Naive B cell (primary cell): ENCODE results near the gene RSAD1. TPM values are rescaled to one million over a fixed set of nuclear protein-coding genes. Genes with fewer than 3 reads are reported as not detected.

Source experiments
- ATAC-seq, 2 donors: fragments of 150-1000 bp; cut with Tn5 transposase; 2 replicates each; pipeline ENCODE4 v1.10.0; 2021; ENCODE audit warnings: low read depth in 2 of 2, mild to moderate bottlenecking in 2 of 2, moderate library complexity in 2 of 2
- DNase-seq: peaks from one replicate; pipeline ENCODE4 v3.0.0; 2022
- H3K27ac Mint-ChIP-seq, 6 donors: one replicate each; pipeline ENCODE4 v1.8.0; 2020 to 2022; ENCODE audit warnings: mild to moderate bottlenecking in 6 of 6, mixed read lengths in 6 of 6, moderate library complexity in 5 of 6, inconsistent platforms in 2 of 6
- H3K27me3 Mint-ChIP-seq, 3 donors: one replicate each; pipeline ENCODE4 v1.8.0; 2021 to 2022; ENCODE audit warnings: mixed read lengths in 3 of 3, mild to moderate bottlenecking in 1 of 3
- H3K36me3 Mint-ChIP-seq, 2 donors: one replicate each; pipeline ENCODE4 v1.8.0; 2020 to 2022; ENCODE audit warnings: mixed read lengths in 2 of 2, inconsistent platforms in 1 of 2, mild to moderate bottlenecking in 1 of 2
- H3K4me1 Mint-ChIP-seq, 3 donors: one replicate each; pipeline ENCODE4 v1.8.0; 2020 to 2022; ENCODE audit warnings: mixed read lengths in 3 of 3, inconsistent platforms in 1 of 3, mild to moderate bottlenecking in 1 of 3, moderate library complexity in 1 of 3
- H3K4me3 Mint-ChIP-seq, 8 donors: one replicate each; pipeline ENCODE4 v1.8.0; 2020 to 2022; ENCODE audit warnings: mild to moderate bottlenecking in 8 of 8, mixed read lengths in 8 of 8, moderate library complexity in 8 of 8, inconsistent platforms in 2 of 8
- H3K9me3 Mint-ChIP-seq, 7 donors: one replicate each; pipeline ENCODE4 v1.8.0; 2020 to 2022; ENCODE audit warnings: mixed read lengths in 7 of 7, mild to moderate bottlenecking in 5 of 7, inconsistent platforms in 2 of 7, moderate library complexity in 1 of 7
- polyA plus RNA-seq, 6 donors: library from polyadenylated mRNA; unstranded; fragments of 300-500 nt; fragmentation: Illumina TruSeq; gene quantifications; one replicate each; pipeline ENCODE4 v1.2.3, GENCODE V29; 2021; ENCODE audit warnings: low read depth in 6 of 6

Gene RSAD1
- polyA plus RNA-seq, 6 donors from 2014 or later, result 42.1 to 58.9 (median 51.0) TPM

GRCh38 chr17:50498021-50498874 lies 19.6 kb downstream of the RSAD1 start:
- DNase-seq (no peak), ATAC-seq (no peak)
- Mint-ChIP-seq H3K36me3 (no peaks in the 10 kb centered on the region), H3K4me1 (no peaks in the 10 kb centered on the region), H3K27ac (no peak overlapping the region), H3K9me3 (no peaks in the 10 kb centered on the region), H3K27me3 (peaks cover 0 to 4% (median 0%) of the 10 kb centered on the region in 3 donors), H3K4me3 (no peak overlapping the region)

GRCh38 chr17:50499270-50499669 lies 20.6 kb downstream of the RSAD1 start:
- Mint-ChIP-seq H3K9me3 (no peaks in the 10 kb centered on the region), H3K27ac (no peak overlapping the region), H3K36me3 (no peaks in the 10 kb centered on the region), H3K4me3 (no peak overlapping the region), H3K4me1 (no peaks in the 10 kb centered on the region), H3K27me3 (peaks cover 0 to 4% (median 0%) of the 10 kb centered on the region in 3 donors)
- ATAC-seq (no peak), DNase-seq (no peak)

GRCh38 chr17:50499721-50500120 lies 21.1 kb downstream of the RSAD1 start:
- Mint-ChIP-seq H3K9me3 (no peaks in the 10 kb centered on the region), H3K36me3 (no peaks in the 10 kb centered on the region), H3K27me3 (peaks cover 0 to 8% (median 0%) of the 10 kb centered on the region in 3 donors), H3K27ac (no peak overlapping the region), H3K4me1 (no peaks in the 10 kb centered on the region), H3K4me3 (no peak overlapping the region)
- no peak for DNase-seq
- no peak for ATAC-seq

GRCh38 chr17:50501054-50501453 lies 22.4 kb downstream of the RSAD1 start:
- no peaks in the 10 kb centered on the region for H3K4me1 Mint-ChIP-seq
- H3K4me3 Mint-ChIP-seq, result no peak overlapping the region
- DNase-seq, result no peak
- H3K27ac Mint-ChIP-seq, result no peak overlapping the region
- H3K36me3 Mint-ChIP-seq, result no peaks in the 10 kb centered on the region
- no peaks in the 10 kb centered on the region for H3K9me3 Mint-ChIP-seq
- H3K27me3 Mint-ChIP-seq, result peaks cover 0 to 14% (median 0%) of the 10 kb centered on the region in 3 donors
- ATAC-seq, result no peak

- Mint-ChIP-seq H3K27me3 (peaks cover 0 to 14% (median 0%) of the 10 kb centered on the region in 3 donors), H3K27ac (no peak overlapping the region), H3K36me3 (no peaks in the 10 kb centered on the region), H3K4me3 (no peak overlapping the region), H3K9me3 (no peaks in the 10 kb centered on the region), H3K4me1 (no peaks in the 10 kb centered on the region)
- no peak for DNase-seq
- no peak for ATAC-seq
Measured at GRCh38 chr17:50502301-50502990, 23.8 kb downstream of the RSAD1 start.

GRCh38 chr17:50505591-50506130 lies 27.0 kb downstream of the RSAD1 start:
- Mint-ChIP-seq H3K27me3 (peaks cover 0 to 14% (median 0%) of the 10 kb centered on the region in 3 donors), H3K4me3 (peak overlapping the region in 2 of 8 donors; percentile 6 to 88), H3K27ac (peak overlapping the region in 1 of 6 donors; percentile 72), H3K4me1 (peaks cover 8 to 17% (median 12%) of the 10 kb centered on the region in 3 donors), H3K9me3 (no peaks in the 10 kb centered on the region), H3K36me3 (no peaks in the 10 kb centered on the region)
- no peak for ATAC-seq
- DNase-seq, result no peak

- Mint-ChIP-seq H3K9me3 (no peaks in the 10 kb centered on the region), H3K27ac (peak overlapping the region in 1 of 6 donors; percentile 26), H3K36me3 (no peaks in the 10 kb centered on the region), H3K4me1 (peaks cover 8 to 17% (median 12%) of the 10 kb centered on the region in 3 donors), H3K27me3 (peaks cover 0 to 14% (median under 1%) of the 10 kb centered on the region in 3 donors), H3K4me3 (peak overlapping the region in 4 of 8 donors; percentile 3 to 88 (median 20))
- DNase-seq, result no peak
- no peak for ATAC-seq
Measured at GRCh38 chr17:50506298-50506697, 27.6 kb downstream of the RSAD1 start.

GRCh38 chr17:50507871-50508572 lies 29.4 kb downstream of the RSAD1 start, which contains the start of gene MYCBPAP:
Gene MYCBPAP (plus strand): TSS chr17:50508439. CDS start chr17:50508675, 236 bp downstream.
- peak within 1 kb of the TSS; percentile 47 to 97 (median 84) for H3K27ac Mint-ChIP-seq
- H3K9me3 Mint-ChIP-seq, result no peaks in the 10 kb centered on the region
- H3K4me3 Mint-ChIP-seq, result peak within 1 kb of the TSS; percentile 81 to 96 (median 92)
- peaks cover 8 to 17% (median 12%) of the 10 kb centered on the region in 3 donors for H3K4me1 Mint-ChIP-seq
- H3K27me3 Mint-ChIP-seq, result peaks cover 0 to 23% (median 13%) of the 10 kb centered on the region in 3 donors
- no peaks in the 10 kb centered on the region for H3K36me3 Mint-ChIP-seq
- ATAC-seq (peak; percentile 88 to 89), DNase-seq (peak; percentile 71)

- DNase-seq, result no peak
- no peaks in the 10 kb centered on the region for H3K9me3 Mint-ChIP-seq
Measured at GRCh38 chr17:50508573-50509460, 30.2 kb downstream of the RSAD1 start.

GRCh38 chr17:50511058-50511457 lies 32.4 kb downstream of the RSAD1 start:
- ATAC-seq (no peak), DNase-seq (no peak)
- Mint-ChIP-seq H3K4me3 (peak overlapping the region in 1 of 8 donors; percentile 41), H3K4me1 (peaks cover 8 to 17% (median 12%) of the 10 kb centered on the region in 3 donors), H3K36me3 (no peaks in the 10 kb centered on the region), H3K9me3 (no peaks in the 10 kb centered on the region), H3K27ac (peak overlapping the region in 1 of 6 donors; percentile 26), H3K27me3 (peaks cover 0 to 13% (median 13%) of the 10 kb centered on the region in 3 donors)

More at GRCh38 chr17:50508573-50509460, 30.2 kb downstream of the RSAD1 start:
- no peak for ATAC-seq
- H3K27ac Mint-ChIP-seq, result peak overlapping the region in 5 of 6 donors; percentile 27 to 94 (median 79)
- peak overlapping the region; percentile 80 to 93 (median 90) for H3K4me3 Mint-ChIP-seq
- H3K36me3 Mint-ChIP-seq, result no peaks in the 10 kb centered on the region
- peaks cover 8 to 17% (median 12%) of the 10 kb centered on the region in 3 donors for H3K4me1 Mint-ChIP-seq
- H3K27me3 Mint-ChIP-seq, result peaks cover 0 to 23% (median 13%) of the 10 kb centered on the region in 3 donors

GRCh38 chr17:50513495-50513894 lies 34.8 kb downstream of the RSAD1 start:
- no peak for ATAC-seq
- Mint-ChIP-seq H3K4me1 (peaks cover 6 to 11% (median 8%) of the 10 kb centered on the region in 3 donors), H3K27ac (no peak overlapping the region)

GRCh38 chr17:50514388-50514787 lies 35.7 kb downstream of the RSAD1 start:
- DNase-seq, result no peak
- H3K27ac Mint-ChIP-seq, result no peak overlapping the region
- ATAC-seq, result no peak
- no peaks in the 10 kb centered on the region for H3K36me3 Mint-ChIP-seq
- peaks cover 0 to 13% (median 13%) of the 10 kb centered on the region in 3 donors for H3K27me3 Mint-ChIP-seq
- H3K4me1 Mint-ChIP-seq, result peaks cover 0 to 3% (median 0%) of the 10 kb centered on the region in 3 donors
- H3K9me3 Mint-ChIP-seq, result no peaks in the 10 kb centered on the region
- no peak overlapping the region for H3K4me3 Mint-ChIP-seq

More at GRCh38 chr17:50513495-50513894, 34.8 kb downstream of the RSAD1 start:
- Mint-ChIP-seq H3K27me3 (peaks cover 0 to 13% (median 13%) of the 10 kb centered on the region in 3 donors), H3K4me3 (no peak overlapping the region), H3K36me3 (no peaks in the 10 kb centered on the region), H3K9me3 (no peaks in the 10 kb centered on the region)
- no peak for DNase-seq
